ENCODE data around the gene RGS3.

RGS3 gene

DNA sequence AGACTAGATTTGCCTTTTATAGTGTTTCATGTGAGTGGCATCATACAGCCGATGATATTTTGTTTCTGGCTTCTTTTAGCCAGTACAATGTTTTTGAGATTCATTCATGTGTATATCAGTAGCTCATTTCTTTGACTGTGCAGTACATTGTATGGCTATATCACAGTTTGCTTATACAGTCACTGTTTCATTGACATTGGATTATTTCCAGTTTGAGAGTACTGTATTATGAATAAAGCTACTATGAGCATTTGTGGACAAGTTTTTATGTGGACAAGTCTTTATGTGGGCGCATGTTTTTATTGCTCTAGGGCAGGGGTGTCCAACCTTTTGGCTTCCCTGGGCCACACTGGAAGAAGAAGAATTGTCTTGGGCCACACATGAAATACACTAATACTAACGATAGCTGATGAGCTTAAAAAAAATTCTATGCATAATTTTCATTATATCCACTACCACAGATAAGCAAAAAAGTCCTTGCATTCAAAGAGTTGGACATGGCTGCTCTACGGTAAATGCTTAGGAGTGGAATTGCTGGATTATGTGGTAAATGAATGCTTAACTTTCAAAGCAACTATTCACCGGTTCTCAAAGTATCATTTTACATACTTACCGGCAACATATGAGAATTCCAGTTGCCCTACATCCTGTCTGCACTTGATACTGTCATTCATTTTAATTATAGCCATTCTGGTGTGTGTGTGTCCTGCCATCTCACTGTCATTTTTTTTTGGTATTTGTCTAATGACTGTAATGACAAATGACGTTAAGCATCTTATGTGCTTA, 177.8 kb downstream of the RGS3 start:
- no peaks in the 10 kb centered on the region for H3K9me3 ChIP-seq (ENCODE audit: insufficient read depth, low read length)
- no peak overlapping the region for H3K27ac ChIP-seq (ENCODE audit: low read length)
- H3K36me3 ChIP-seq (replicated peaks; ENCODE audit: low read depth, low read length) = no peaks in the 10 kb centered on the region
- no peaks in the 10 kb centered on the region for H4K20me1 ChIP-seq (ENCODE audit: insufficient read depth, low read length)
- TF ChIP-seq, protein P1, sequence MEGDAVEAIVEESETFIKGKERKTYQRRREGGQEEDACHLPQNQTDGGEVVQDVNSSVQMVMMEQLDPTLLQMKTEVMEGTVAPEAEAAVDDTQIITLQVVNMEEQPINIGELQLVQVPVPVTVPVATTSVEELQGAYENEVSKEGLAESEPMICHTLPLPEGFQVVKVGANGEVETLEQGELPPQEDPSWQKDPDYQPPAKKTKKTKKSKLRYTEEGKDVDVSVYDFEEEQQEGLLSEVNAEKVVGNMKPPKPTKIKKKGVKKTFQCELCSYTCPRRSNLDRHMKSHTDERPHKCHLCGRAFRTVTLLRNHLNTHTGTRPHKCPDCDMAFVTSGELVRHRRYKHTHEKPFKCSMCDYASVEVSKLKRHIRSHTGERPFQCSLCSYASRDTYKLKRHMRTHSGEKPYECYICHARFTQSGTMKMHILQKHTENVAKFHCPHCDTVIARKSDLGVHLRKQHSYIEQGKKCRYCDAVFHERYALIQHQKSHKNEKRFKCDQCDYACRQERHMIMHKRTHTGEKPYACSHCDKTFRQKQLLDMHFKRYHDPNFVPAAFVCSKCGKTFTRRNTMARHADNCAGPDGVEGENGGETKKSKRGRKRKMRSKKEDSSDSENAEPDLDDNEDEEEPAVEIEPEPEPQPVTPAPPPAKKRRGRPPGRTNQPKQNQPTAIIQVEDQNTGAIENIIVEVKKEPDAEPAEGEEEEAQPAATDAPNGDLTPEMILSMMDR (IDR thresholded peaks at IDR 0.05; ENCODE audit: low read depth, low read length) = no peak
- no peak for TF ChIP-seq EZH2phosphoT487 (IDR thresholded peaks at IDR 0.05; ENCODE audit: low read depth)
- no peaks in the 10 kb centered on the region for H3K27me3 ChIP-seq (ENCODE audit: low read depth, low read length)
- no peaks in the 10 kb centered on the region for H3K79me2 ChIP-seq (ENCODE audit: low read length)
- H3K4me3 ChIP-seq (ENCODE audit: low read length) = no peak overlapping the region
- no peak overlapping the region for H3K9ac ChIP-seq (ENCODE audit: low read length)
- H3K4me2 ChIP-seq (ENCODE audit: low read length) = no peak overlapping the region
- H2AFZ ChIP-seq (ENCODE audit: low read depth, low read length) = no peak overlapping the region
- no peaks in the 10 kb centered on the region for H3K4me1 ChIP-seq (ENCODE audit: low read length)

DNA sequence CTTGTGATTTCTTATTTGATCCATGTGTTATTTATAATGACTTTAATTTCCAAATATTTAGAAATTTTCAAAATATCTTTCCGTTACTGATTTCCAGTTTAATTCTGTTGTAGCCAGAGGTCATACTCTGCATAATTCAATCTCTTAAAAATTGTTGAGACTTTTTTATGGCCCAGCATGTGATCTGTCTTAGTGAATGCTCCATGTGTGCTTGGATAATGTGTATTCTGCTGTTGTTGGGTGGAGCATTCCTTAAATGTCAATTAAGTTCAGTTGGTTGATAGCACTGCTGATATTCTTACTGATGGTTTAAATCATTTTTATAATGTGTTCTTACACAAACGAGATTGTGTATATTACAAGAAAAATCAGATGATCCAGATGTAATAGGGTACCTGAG, 180.8 kb downstream of the RGS3 start:
- H3K79me2 ChIP-seq (ENCODE audit: low read length) = no peaks in the 10 kb centered on the region
- H3K4me2 ChIP-seq (ENCODE audit: low read length) = no peak overlapping the region
- TF ChIP-seq, protein P1 (IDR thresholded peaks at IDR 0.05; ENCODE audit: low read depth, low read length) = no peak
- no peak for TF ChIP-seq EZH2phosphoT487 (IDR thresholded peaks at IDR 0.05; ENCODE audit: low read depth)
- H3K9me3 ChIP-seq (ENCODE audit: insufficient read depth, low read length) = no peaks in the 10 kb centered on the region
- H3K9ac ChIP-seq (ENCODE audit: low read length) = no peak overlapping the region
- H3K36me3 ChIP-seq (replicated peaks; ENCODE audit: low read depth, low read length) = no peaks in the 10 kb centered on the region
- H3K4me3 ChIP-seq (ENCODE audit: low read length) = no peak overlapping the region
- H2AFZ ChIP-seq (ENCODE audit: low read depth, low read length) = no peak overlapping the region
- no peaks in the 10 kb centered on the region for H3K4me1 ChIP-seq (ENCODE audit: low read length)
- no peak overlapping the region for H3K27ac ChIP-seq (ENCODE audit: low read length)
- no peaks in the 10 kb centered on the region for H3K27me3 ChIP-seq (ENCODE audit: low read depth, low read length)
- H4K20me1 ChIP-seq (ENCODE audit: insufficient read depth, low read length) = no peaks in the 10 kb centered on the region

DNA sequence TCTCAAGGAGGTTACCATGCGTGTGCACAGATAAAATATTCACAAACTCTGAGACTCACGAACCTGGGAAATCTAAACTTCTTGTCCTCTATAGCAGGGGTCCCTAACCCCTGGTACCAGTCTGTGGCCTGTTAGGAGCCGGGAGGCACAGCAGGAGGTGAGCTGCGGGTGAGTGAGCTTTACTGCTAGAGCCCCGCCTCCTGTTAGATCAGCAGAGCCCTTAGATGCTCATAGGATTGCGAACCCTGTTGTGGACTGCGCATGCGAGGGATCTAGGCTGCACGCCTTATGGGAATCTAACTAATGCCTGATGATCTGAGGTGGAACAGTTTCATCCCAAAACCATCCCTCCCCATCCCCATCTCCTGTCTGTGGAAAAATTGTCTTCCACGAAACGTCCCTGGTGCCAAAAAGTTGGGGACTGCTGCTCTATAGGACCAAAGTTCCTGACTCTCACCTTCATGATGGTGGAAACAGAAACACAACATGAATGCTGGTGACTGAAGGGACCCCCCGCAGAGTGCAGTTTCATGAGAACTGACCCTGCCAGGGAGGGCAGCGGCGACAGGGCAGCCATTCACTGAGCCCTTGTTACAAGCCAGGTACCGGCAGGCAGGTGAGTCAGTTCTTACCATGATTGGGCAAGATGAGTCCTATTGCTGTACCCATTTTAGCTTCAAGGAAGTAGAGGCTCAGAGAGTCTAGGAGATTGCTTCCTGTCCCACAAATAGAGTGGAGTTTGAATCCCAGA, 181.9 kb downstream of the RGS3 start:
- no peaks in the 10 kb centered on the region for H3K36me3 ChIP-seq (replicated peaks; ENCODE audit: low read depth, low read length)

DNA sequence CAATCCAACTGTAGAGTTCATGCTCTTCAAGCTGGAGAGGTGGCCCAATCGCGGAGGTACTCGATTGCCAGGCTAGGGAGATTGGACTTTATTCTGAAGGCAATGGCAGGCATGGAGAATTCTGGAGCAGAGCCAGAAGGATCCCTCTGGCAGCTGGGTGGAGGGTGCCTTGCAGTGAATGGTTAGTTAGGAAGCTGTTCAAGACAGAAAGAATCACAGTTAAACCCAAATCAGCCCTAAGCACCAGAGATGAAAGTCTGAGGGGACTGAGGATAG, 182.4 kb downstream of the RGS3 start:
- H3K27ac ChIP-seq (ENCODE audit: low read length) = no peak overlapping the region
- no peaks in the 10 kb centered on the region for H4K20me1 ChIP-seq (ENCODE audit: insufficient read depth, low read length)
- TF ChIP-seq, protein P1 (IDR thresholded peaks at IDR 0.05; ENCODE audit: low read depth, low read length) = no peak
- no peak for TF ChIP-seq EZH2phosphoT487 (IDR thresholded peaks at IDR 0.05; ENCODE audit: low read depth)
- H3K9ac ChIP-seq (ENCODE audit: low read length) = no peak overlapping the region
- no peaks in the 10 kb centered on the region for H3K27me3 ChIP-seq (ENCODE audit: low read depth, low read length)
- H3K9me3 ChIP-seq (ENCODE audit: insufficient read depth, low read length) = no peaks in the 10 kb centered on the region
- no peak overlapping the region for H3K4me2 ChIP-seq (ENCODE audit: low read length)
- no peak overlapping the region for H3K4me3 ChIP-seq (ENCODE audit: low read length)
- no peaks in the 10 kb centered on the region for H3K4me1 ChIP-seq (ENCODE audit: low read length)
- no peaks in the 10 kb centered on the region for H3K36me3 ChIP-seq (replicated peaks; ENCODE audit: low read depth, low read length)
- no peak overlapping the region for H2AFZ ChIP-seq (ENCODE audit: low read depth, low read length)
- H3K79me2 ChIP-seq (ENCODE audit: low read length) = no peaks in the 10 kb centered on the region

More for the DNA sequence above, 181.9 kb downstream of the RGS3 start:
- H2AFZ ChIP-seq (ENCODE audit: low read depth, low read length) = no peak overlapping the region
- H3K4me3 ChIP-seq (ENCODE audit: low read length) = no peak overlapping the region
- no peaks in the 10 kb centered on the region for H4K20me1 ChIP-seq (ENCODE audit: insufficient read depth, low read length)
- H3K27ac ChIP-seq (ENCODE audit: low read length) = no peak overlapping the region
- TF ChIP-seq EZH2phosphoT487 (IDR thresholded peaks at IDR 0.05; ENCODE audit: low read depth) = no peak
- TF ChIP-seq, protein P1 (IDR thresholded peaks at IDR 0.05; ENCODE audit: low read depth, low read length) = no peak
- no peak overlapping the region for H3K4me2 ChIP-seq (ENCODE audit: low read length)
- H3K79me2 ChIP-seq (ENCODE audit: low read length) = no peaks in the 10 kb centered on the region
- H3K9ac ChIP-seq (ENCODE audit: low read length) = no peak overlapping the region
- H3K9me3 ChIP-seq (ENCODE audit: insufficient read depth, low read length) = no peaks in the 10 kb centered on the region
- H3K4me1 ChIP-seq (ENCODE audit: low read length) = no peaks in the 10 kb centered on the region
- H3K27me3 ChIP-seq (ENCODE audit: low read depth, low read length) = no peaks in the 10 kb centered on the region

All from OCI-LY3 (cell line).